K562 (cell line): Measurements from ENCODE around the gene FGD6. TPM values are rescaled to one million over a fixed set of nuclear protein-coding genes. Genes with fewer than 3 reads are reported as not detected.

Experiments used
- ATAC-seq: fragments of 200-7000 bp; cut with Tn5 transposase; 3 replicates; pipeline ENCODE4 v1.9.1; 2020; ENCODE audit warnings: moderate library complexity
- BruUV-seq: library from RNA; stranded (reverse); fragments of 400-500 nt; replicated peaks from 2 replicates; lab custom pipeline; 2021; lab: Mats Ljungman, UMichigan
- CTCF ChIA-PET: fragments of 300-600 bp; formaldehyde crosslinking; extraction: SDS; loops from one replicate; lab custom pipeline; 2021; ENCODE audit warnings: low intra/inter-chr PET ratio; lab: Yijun Ruan, JAX
- POLR2A ChIA-PET: fragments of 300-600, 350-650 bp; sonication (Branson Sonifier 250); formaldehyde crosslinking; extraction: SDS; loops from one replicate; lab custom pipeline; 2021; ENCODE audit warnings: antibody characterized with exemption, inconsistent platforms; lab: Yijun Ruan, JAX
- DNase-seq, 4 experiments: peaks; one replicate each; pipeline versions ENCODE4 v3.0.0 to v3.0.0-alpha.2; 2011 to 2018; ENCODE audit warnings: low spot score in 3 of 4, mixed read lengths in 3 of 4; ENCODE audit errors: extremely low read depth in 1 of 4
- FAIRE-seq: peaks from 2 replicates; lab custom pipeline; 2011; peaks lifted over from hg19 to GRCh38; lab: Jason Lieb, UNC
- H2AFZ ChIP-seq: 2 replicates; pipeline ENCODE4 v1.6.0; 2011; ENCODE audit warnings: low read depth, low read length, control low read depth, inconsistent platforms
- H3K27ac ChIP-seq: fragments of 200-600 bp; 3 replicates; pipeline ENCODE4 v1.8.0; 2011; ENCODE audit warnings: low read depth, mild to moderate bottlenecking, control low read depth, inconsistent platforms, low read length, moderate library complexity, mixed read lengths; ENCODE audit errors: extremely low read depth
- H3K27me3 ChIP-seq, 2 experiments: fragments of 300-600 bp in 1 of 2; 2 replicates in 1 of 2; 3 replicates in 1 of 2; pipeline versions ENCODE4 v1.6.0 to v1.8.0; 2011; ENCODE audit warnings: inconsistent platforms in 2 of 2, low read length in 2 of 2, mild to moderate bottlenecking in 1 of 2, mixed read lengths in 1 of 2, moderate library complexity in 1 of 2; ENCODE audit not compliant: control insufficient read depth in 2 of 2, insufficient read depth in 2 of 2
- H3K36me3 ChIP-seq: fragments of 300-600 bp; 3 replicates; pipeline ENCODE4 v1.8.0; 2011; ENCODE audit warnings: mild to moderate bottlenecking, low read length, inconsistent platforms; ENCODE audit not compliant: control insufficient read depth, insufficient read depth
- H3K4me1 ChIP-seq, 2 experiments: fragments of 200-600 bp in 1 of 2; replicated peaks in 1 of 2; 2 replicates in 1 of 2; 3 replicates in 1 of 2; pipeline versions ENCODE4 v1.5.1 to v1.8.0; 2011; ENCODE audit warnings: inconsistent platforms in 2 of 2, low read length in 2 of 2, mild to moderate bottlenecking in 1 of 2, mixed read lengths in 1 of 2, moderate library complexity in 1 of 2; ENCODE audit not compliant: control insufficient read depth in 2 of 2, insufficient read depth in 2 of 2
- H3K4me2 ChIP-seq: 2 replicates; pipeline ENCODE4 v1.6.1; 2011; ENCODE audit warnings: low read length, control low read depth, inconsistent platforms, mixed read lengths; ENCODE audit not compliant: insufficient read depth
- H3K4me3 ChIP-seq: fragments of 200-600 bp; sonication (generic), shearing (Covaris generic); 2 replicates; pipeline ENCODE4 v1.5.1; 2016; ENCODE audit warnings: control low read depth, inconsistent platforms
- H3K79me2 ChIP-seq: fragments of 200-600 bp; 3 replicates; pipeline ENCODE4 v1.8.0; 2011; ENCODE audit warnings: low read length, inconsistent platforms; ENCODE audit not compliant: control insufficient read depth, insufficient read depth
- H3K9ac ChIP-seq, 2 experiments: 2 replicates each; pipeline versions ENCODE4 v1.6.0 to v1.6.1; 2011; ENCODE audit warnings: low read depth in 2 of 2, low read length in 2 of 2, control low read depth in 1 of 2, inconsistent platforms in 1 of 2, mild to moderate bottlenecking in 1 of 2, mixed read lengths in 1 of 2; ENCODE audit not compliant: insufficient read depth in 1 of 2
- H3K9me1 ChIP-seq: one replicate; pipeline ENCODE4 v1.6.0; 2011; ENCODE audit warnings: inconsistent platforms, mild to moderate bottlenecking, low read length, moderate library complexity; ENCODE audit not compliant: control insufficient read depth, insufficient read depth
- H3K9me3 ChIP-seq: replicated peaks from 2 replicates; pipeline ENCODE4 v1.5.1; 2011; ENCODE audit warnings: low read depth, low read length, inconsistent platforms; ENCODE audit not compliant: control insufficient read depth, insufficient read depth
- H4K20me1 ChIP-seq: replicated peaks from 2 replicates; pipeline ENCODE4 v1.6.1; 2011; ENCODE audit warnings: low read length, inconsistent platforms, mixed read lengths; ENCODE audit not compliant: control insufficient read depth, insufficient read depth
- ARNT ChIP-seq, 2 experiments: fragments of 450-650 bp; IDR thresholded peaks; 2 replicates each; pipeline ENCODE4 v1.6.1; 2016; ENCODE audit warnings: mild to moderate bottlenecking in 1 of 2
- C11orf30 ChIP-seq: fragments of 450-650 bp; IDR thresholded peaks from 2 replicates; pipeline ENCODE4 v1.6.1; 2016; ENCODE audit warnings: low read depth, mild to moderate bottlenecking
- CREB1 ChIP-seq, 2 experiments: sonication (generic) in 1 of 2; formaldehyde crosslinking in 1 of 2; IDR thresholded peaks; 2 replicates each; pipeline versions ENCODE4 v1.6.1 to v1.8.0; 2012 to 2022; ENCODE audit warnings: inconsistent platforms in 1 of 2, mild to moderate bottlenecking in 1 of 2, missing genetic modification reagents in 1 of 2, moderate library complexity in 1 of 2
- PRMT5 ChIP-seq: sonication (generic); formaldehyde crosslinking; IDR thresholded peaks from 2 replicates; pipeline ENCODE4 v1.5.0; 2020; ENCODE audit warnings: missing genetic modification reagents
- SRSF3 ChIP-seq: fragments of 200-400 bp; formaldehyde crosslinking; IDR thresholded peaks from 2 replicates; pipeline ENCODE4 v1.6.1; 2016; ENCODE audit warnings: mild to moderate bottlenecking, low read length, moderate library complexity; ENCODE audit not compliant: insufficient read depth
- TEAD4 ChIP-seq, 2 experiments: sonication (generic) in 1 of 2; formaldehyde crosslinking in 1 of 2; IDR thresholded peaks; 2 replicates each; pipeline versions ENCODE4 v1.6.1 to v1.8.0; 2012 to 2022; ENCODE audit warnings: borderline replicate concordance in 1 of 2, inconsistent platforms in 1 of 2, low read length in 1 of 2, mild to moderate bottlenecking in 1 of 2, missing genetic modification reagents in 1 of 2
- ZHX1 ChIP-seq: fragments of 150-350 bp; conservative IDR thresholded peaks from 2 replicates; pipeline ENCODE4 v1.6.1; 2014; ENCODE audit warnings: low read length
- ZNF232 ChIP-seq: sonication (generic); formaldehyde crosslinking; IDR thresholded peaks from 2 replicates; pipeline ENCODE4 v1.8.0; 2022; ENCODE audit warnings: mild to moderate bottlenecking, missing genetic modification reagents
- ZNF431 ChIP-seq: sonication (generic); formaldehyde crosslinking; IDR thresholded peaks from 2 replicates; pipeline ENCODE4 v1.8.0; 2022; ENCODE audit warnings: mild to moderate bottlenecking, missing genetic modification reagents
- ZSCAN32 ChIP-seq: fragments of 450-650 bp; formaldehyde crosslinking; IDR thresholded peaks from 2 replicates; pipeline ENCODE4 v1.4.0; 2020; ENCODE audit warnings: mild to moderate bottlenecking, moderate library complexity
- WGBS: fragments of 100-300 bp; shearing (Covaris generic); methylation state at CpG from one replicate; pipeline ENCODE4 v1.1.6; 2016; ENCODE audit warnings: low coverage, mixed read lengths; ENCODE audit not compliant: insufficient coverage; ENCODE audit errors: missing lambda C conversion rate; 5-methylcytosine and 5-hydroxymethylcytosine counted together
- in situ Hi-C: fragments of 300-500 bp; cut with MboI; formaldehyde crosslinking; loops from 4 replicates; pipeline ENCODE4 v1.15.0; 2018; ENCODE audit warnings: inconsistent platforms, mixed read lengths
- intact Hi-C: fragments of 100-400 bp; cut with micrococcal nuclease; formaldehyde crosslinking; loops from 2 replicates; pipeline ENCODE4 v1.14.2; 2022
- polyA plus RNA-seq, 8 experiments: library from polyadenylated mRNA; depleted of rRNA in 4 of 8; stranded (reverse) in 5 of 8; unstranded in 3 of 8; fragments of >200 nt; fragmentation: Nextera tagmentation in 2 of 8; fragmentation: Illumina TruSeq in 1 of 8; extraction: Ambion mirVana in 2 of 8; extraction: Trizol in 1 of 8; gene quantifications; 2 replicates each; pipeline versions ENCODE4 v1.2.1 to v1.2.3, GENCODE V29; 2011 to 2014; ENCODE audit warnings: inconsistent platforms in 1 of 8, missing spikeins in 1 of 8
- total RNA-seq, 7 experiments: library from RNA; depleted of rRNA in 6 of 7; stranded (reverse); fragments of >200 nt in 6 of 7; fragmentation: Illumina TruSeq in 2 of 7; extraction: Trizol in 2 of 7; gene quantifications; 2 replicates each; pipeline versions ENCODE4 v1.2.1 to v1.2.3, GENCODE V29; 2011 to 2021; ENCODE audit warnings: low replicate concordance in 1 of 7
- TF ChIP-seq, protein P1 (sequence below): fragments of 250-450 bp; sonication (Bioruptor Pico); IDR thresholded peaks from 2 replicates; pipeline ENCODE4 v1.5.0; 2020; ENCODE audit warnings: mild to moderate bottlenecking, borderline replicate concordance
- TF ChIP-seq, protein P2 (sequence below): fragments of 250-450 bp; sonication (Bioruptor Pico); IDR thresholded peaks from 2 replicates; pipeline ENCODE4 v1.4.0; 2020; ENCODE audit warnings: mild to moderate bottlenecking, moderate library complexity, borderline replicate concordance

FGD6 gene
- total and polyA plus RNA-seq, 9 of the 15 experiments (the other 6 are each of a cell fraction or from before 2014, with no cell fraction given), result 1.5 to 11.1 (median 5.8) TPM

DNA sequence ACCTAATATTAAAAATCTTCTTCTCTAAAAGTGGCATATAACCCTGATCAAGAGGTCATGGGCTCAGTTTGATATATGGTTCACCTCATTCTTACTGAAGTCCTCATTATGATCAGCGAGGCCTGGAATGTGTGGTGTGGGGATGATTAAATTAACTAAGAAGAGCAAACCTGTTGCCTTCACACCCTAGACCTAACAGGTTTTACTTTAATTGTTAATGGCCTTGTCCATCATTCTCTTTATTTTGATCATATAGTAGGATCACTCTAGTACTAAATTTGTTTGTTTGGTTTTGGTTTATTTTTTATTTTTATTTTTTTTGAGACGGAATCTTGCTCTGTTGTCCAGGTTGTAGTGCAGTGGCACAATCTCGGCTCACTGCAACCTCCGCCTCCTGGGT, 43.8 kb upstream of the FGD6 start:
- DNase-seq (no peak), FAIRE-seq (no peak), ATAC-seq (no peak)
- Histone ChIP-seq H3K27me3 (no peaks in the 10 kb centered on the region), H3K27ac (no peak overlapping the region), H3K36me3 (peaks cover 33% of the 10 kb centered on the region; the same call in 2 of the 3 replicates), H3K79me2 (no peaks in the 10 kb centered on the region), H3K9me3 (no peaks in the 10 kb centered on the region), H3K4me1 (no peaks in the 10 kb centered on the region), H2AFZ (no peak overlapping the region), H3K9me1 (no peaks in the 10 kb centered on the region), H3K4me3 (no peak overlapping the region), H3K4me2 (no peak overlapping the region), H3K9ac (no peak overlapping the region), H4K20me1 (no peaks in the 10 kb centered on the region)
- WGBS, result 93% methylated on average over 4 of the region's 4 CpGs
- ChIA-PET POLR2A (interaction anchor here (0.6 kb wide), 1 partner anchor 711 kb away, joined by 3 read pairs; no protein-coding TSS in a partner anchor), CTCF (no interaction called here)
- intact Hi-C loops (no loop called here), in situ Hi-C loops (no loop called here)
- BruUV-seq, result no TSS peak
- TF ChIP-seq TEAD4 (IDR thresholded peaks at IDR 0.05; ENCODE audit: low read length), result no peak
- TF ChIP-seq TEAD4 (CRISPR knock-in tag; IDR thresholded peaks at IDR 0.05; ENCODE audit: borderline replicate concordance), result no peak
- no peak for TF ChIP-seq C11orf30
- no peak for TF ChIP-seq ZHX1
- no peak for TF ChIP-seq SRSF3
- no peak for TF ChIP-seq PRMT5
- TF ChIP-seq, protein P1, sequence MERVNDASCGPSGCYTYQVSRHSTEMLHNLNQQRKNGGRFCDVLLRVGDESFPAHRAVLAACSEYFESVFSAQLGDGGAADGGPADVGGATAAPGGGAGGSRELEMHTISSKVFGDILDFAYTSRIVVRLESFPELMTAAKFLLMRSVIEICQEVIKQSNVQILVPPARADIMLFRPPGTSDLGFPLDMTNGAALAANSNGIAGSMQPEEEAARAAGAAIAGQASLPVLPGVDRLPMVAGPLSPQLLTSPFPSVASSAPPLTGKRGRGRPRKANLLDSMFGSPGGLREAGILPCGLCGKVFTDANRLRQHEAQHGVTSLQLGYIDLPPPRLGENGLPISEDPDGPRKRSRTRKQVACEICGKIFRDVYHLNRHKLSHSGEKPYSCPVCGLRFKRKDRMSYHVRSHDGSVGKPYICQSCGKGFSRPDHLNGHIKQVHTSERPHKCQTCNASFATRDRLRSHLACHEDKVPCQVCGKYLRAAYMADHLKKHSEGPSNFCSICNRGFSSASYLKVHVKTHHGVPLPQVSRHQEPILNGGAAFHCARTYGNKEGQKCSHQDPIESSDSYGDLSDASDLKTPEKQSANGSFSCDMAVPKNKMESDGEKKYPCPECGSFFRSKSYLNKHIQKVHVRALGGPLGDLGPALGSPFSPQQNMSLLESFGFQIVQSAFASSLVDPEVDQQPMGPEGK (CRISPR knock-in tag), result no peak
- TF ChIP-seq CREB1 (IDR thresholded peaks at IDR 0.05), result no peak
- no peak for TF ChIP-seq CREB1 (CRISPR knock-in tag; IDR thresholded peaks at IDR 0.05)
- TF ChIP-seq ARNT (IDR thresholded peaks at IDR 0.05), result no peak
- TF ChIP-seq, protein P2, sequence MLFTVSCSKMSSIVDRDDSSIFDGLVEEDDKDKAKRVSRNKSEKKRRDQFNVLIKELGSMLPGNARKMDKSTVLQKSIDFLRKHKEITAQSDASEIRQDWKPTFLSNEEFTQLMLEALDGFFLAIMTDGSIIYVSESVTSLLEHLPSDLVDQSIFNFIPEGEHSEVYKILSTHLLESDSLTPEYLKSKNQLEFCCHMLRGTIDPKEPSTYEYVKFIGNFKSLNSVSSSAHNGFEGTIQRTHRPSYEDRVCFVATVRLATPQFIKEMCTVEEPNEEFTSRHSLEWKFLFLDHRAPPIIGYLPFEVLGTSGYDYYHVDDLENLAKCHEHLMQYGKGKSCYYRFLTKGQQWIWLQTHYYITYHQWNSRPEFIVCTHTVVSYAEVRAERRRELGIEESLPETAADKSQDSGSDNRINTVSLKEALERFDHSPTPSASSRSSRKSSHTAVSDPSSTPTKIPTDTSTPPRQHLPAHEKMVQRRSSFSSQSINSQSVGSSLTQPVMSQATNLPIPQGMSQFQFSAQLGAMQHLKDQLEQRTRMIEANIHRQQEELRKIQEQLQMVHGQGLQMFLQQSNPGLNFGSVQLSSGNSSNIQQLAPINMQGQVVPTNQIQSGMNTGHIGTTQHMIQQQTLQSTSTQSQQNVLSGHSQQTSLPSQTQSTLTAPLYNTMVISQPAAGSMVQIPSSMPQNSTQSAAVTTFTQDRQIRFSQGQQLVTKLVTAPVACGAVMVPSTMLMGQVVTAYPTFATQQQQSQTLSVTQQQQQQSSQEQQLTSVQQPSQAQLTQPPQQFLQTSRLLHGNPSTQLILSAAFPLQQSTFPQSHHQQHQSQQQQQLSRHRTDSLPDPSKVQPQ (CRISPR knock-in tag), result no peak
- TF ChIP-seq ZSCAN32 (CRISPR knock-in tag), result no peak
- no peak for TF ChIP-seq ZNF431 (CRISPR knock-in tag)
- no peak for TF ChIP-seq ZNF232 (CRISPR knock-in tag)
